G401.6 (cell line): Measurements from ENCODE around the gene SPEM2.

Source experiments
- FAIRE-seq: peaks from 2 replicates; lab custom pipeline; 2012; peaks lifted over from hg19 to GRCh38; lab: Jason Lieb, UNC

SPEM2 gene

DNA sequence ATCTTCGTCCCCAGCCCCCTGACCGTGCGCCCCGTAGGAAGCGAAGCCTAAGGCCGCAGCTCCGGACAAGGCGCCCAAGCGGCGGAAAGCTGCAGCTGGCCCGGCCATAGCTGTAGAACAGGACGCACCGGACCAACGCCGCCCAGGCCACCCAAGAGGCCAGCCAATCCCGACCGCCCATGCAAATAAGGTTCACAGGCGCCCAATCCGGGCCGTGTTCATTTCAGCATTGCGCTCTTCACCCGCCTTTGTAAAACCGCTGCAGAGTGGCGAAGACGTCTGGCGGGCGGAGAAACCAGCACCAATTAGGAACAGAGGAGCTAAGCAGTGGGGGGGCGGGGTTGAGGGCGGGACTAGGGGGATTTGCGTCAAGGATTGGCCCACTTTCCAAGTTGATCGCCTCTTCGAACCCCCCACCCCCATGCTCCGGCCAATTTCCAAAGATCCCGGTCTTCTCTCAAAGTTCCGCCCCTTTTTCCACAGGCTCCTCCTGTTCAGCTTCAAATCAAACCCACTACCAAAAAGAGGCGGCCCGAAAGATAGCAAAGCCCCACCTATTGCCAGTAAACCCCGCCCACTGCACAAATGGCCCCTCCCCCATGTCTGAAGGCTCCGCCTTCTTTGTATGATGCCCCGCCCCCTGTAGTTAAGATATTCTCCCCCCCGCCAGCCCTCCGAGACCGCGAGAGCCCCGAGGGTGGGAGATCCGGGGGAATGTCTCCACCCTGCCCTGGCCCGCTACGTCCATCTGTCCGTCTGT, 21.3 kb upstream of the SPEM2 start, which contains the start of gene TMEM256:
Gene TMEM256, minus strand, starts transcription at position 121 of the 760 bp plus-strand sequence. Its CDS starts 13 bp downstream, at position 108.
- peak; percentile 99 for FAIRE-seq

GRCh38 chr17:7404737-7405349, 20.6 kb upstream of the SPEM2 start:
- FAIRE-seq, result no peak

GRCh38 chr17:7405350-7406234, 19.8 kb upstream of the SPEM2 start:
- no peak for FAIRE-seq

GRCh38 chr17:7406235-7406825, 19.1 kb upstream of the SPEM2 start:
- no peak for FAIRE-seq

GRCh38 chr17:7407082-7407481, 18.3 kb upstream of the SPEM2 start:
- no peak for FAIRE-seq

GRCh38 chr17:7407485-7408251, 17.7 kb upstream of the SPEM2 start, which contains the start of gene NLGN2:
NLGN2 (plus strand) TSS chr17:7407845; CDS start chr17:7408256, 411 bp downstream.
- FAIRE-seq, result no peak

DNA sequence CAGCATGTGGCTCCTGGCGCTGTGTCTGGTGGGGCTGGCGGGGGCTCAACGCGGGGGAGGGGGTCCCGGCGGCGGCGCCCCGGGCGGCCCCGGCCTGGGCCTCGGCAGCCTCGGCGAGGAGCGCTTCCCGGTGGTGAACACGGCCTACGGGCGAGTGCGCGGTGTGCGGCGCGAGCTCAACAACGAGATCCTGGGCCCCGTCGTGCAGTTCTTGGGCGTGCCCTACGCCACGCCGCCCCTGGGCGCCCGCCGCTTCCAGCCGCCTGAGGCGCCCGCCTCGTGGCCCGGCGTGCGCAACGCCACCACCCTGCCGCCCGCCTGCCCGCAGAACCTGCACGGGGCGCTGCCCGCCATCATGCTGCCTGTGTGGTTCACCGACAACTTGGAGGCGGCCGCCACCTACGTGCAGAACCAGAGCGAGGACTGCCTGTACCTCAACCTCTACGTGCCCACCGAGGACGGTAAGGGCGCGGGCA, 17.1 kb upstream of the SPEM2 start:
- FAIRE-seq, result no peak

DNA sequence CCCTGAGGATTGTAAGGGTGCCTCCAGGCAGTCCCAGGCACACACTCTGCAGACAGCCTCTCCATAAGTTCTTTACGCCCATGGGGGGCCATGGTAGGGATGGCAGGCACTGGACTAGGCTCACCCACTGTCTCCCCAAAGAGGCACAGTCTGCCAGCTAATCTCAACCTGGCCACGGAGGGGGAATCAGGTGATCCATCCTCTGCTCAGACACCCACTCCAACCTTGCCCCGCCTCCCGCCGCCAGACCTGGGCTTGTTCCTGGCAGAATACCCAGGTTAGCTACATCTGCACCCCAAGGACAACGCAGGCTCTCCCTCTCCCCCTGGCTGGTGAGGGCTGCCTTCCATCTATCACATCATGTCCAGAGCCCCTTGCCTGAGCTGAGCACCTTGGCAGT, 16.6 kb upstream of the SPEM2 start:
- FAIRE-seq, result no peak

DNA sequence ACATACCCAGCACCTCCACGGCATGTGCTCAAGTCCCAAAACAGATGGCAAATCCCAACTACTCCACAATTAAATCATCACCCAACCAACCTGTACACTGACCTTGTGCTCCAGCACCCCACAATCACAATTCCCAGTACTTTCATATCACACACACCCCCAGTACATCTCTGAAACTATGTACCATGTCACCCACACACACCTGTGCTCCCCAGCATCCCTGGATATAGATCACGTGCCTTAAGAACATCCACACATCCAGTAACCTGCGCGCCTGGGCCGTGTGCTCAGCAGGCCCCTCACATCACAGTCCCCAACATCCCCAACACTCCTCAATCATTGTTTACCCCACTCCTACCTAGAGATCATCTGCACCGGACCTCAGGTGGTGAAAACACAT, 15.7 kb upstream of the SPEM2 start:
- FAIRE-seq, result no peak

- FAIRE-seq, result no peak
Observed at GRCh38 chr17:7410634-7411426, 14.6 kb upstream of the SPEM2 start.

DNA sequence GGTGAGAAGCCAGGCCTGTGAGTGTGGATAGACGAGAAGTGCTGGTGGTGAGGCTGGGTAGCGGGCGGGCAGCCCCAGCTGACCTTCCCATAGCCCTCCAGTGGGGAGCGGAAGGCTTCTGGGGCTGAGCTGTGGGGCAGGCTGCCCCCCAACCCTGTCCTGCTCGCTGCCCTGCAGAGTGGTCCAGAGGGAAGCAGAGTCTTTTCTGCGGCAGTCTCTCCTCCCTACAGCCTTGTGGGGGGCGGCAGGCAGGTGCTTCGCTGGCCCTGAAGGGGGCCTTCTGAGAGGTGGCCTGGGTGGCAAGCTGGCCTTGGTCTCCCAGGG, 14.0 kb upstream of the SPEM2 start:
- FAIRE-seq, result no peak

- FAIRE-seq, result no peak
Observed at GRCh38 chr17:7413346-7413985, 11.9 kb upstream of the SPEM2 start.

DNA sequence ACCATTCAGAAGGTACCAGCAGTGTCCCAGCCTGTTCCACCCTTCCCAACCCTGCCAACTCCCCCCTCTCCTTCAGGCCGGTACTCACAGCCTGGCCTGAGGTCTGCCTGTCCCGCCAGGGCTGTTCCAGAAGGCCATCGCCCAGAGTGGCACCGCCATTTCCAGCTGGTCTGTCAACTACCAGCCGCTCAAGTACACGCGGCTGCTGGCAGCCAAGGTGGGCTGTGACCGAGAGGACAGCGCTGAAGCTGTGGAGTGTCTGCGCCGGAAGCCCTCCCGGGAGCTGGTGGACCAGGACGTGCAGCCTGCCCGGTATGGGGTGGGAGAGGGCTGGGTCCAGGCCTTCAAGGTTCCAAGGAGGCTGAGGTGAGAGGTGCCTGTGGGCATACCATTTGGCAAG, 10.6 kb upstream of the SPEM2 start:
- no peak for FAIRE-seq

DNA sequence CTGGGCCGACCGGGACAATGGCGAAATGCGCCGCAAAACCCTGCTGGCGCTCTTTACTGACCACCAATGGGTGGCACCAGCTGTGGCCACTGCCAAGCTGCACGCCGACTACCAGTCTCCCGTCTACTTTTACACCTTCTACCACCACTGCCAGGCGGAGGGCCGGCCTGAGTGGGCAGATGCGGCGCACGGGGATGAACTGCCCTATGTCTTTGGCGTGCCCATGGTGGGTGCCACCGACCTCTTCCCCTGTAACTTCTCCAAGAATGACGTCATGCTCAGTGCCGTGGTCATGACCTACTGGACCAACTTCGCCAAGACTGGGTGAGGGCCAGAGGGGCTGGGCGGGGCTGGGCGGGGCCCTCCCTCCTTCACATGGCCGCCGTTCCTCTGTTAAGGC, 9.6 kb upstream of the SPEM2 start:
- no peak for FAIRE-seq

DNA sequence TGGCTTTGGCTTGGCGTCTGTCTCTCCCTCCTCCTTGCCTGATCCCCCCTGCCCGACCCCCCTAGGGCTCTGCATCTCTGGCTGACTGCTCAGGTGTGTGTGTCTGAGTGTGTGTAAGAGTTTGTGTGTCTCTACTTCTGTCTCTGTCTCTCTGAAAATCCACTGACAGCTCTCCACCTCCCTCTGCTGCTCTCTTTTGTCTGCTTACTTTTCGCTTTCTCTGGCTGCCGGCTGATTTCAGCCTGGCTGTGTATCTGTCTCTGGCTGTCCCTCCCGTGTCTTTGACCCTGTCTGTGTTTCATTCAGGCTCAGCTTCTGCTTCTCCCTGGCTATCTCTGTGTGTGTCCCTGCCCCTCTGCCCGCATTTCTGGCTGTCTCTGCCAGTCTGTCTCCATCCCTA, 9.1 kb upstream of the SPEM2 start:
- no peak for FAIRE-seq

- FAIRE-seq, result no peak
Observed at GRCh38 chr17:7417056-7417655, 8.3 kb upstream of the SPEM2 start.

DNA sequence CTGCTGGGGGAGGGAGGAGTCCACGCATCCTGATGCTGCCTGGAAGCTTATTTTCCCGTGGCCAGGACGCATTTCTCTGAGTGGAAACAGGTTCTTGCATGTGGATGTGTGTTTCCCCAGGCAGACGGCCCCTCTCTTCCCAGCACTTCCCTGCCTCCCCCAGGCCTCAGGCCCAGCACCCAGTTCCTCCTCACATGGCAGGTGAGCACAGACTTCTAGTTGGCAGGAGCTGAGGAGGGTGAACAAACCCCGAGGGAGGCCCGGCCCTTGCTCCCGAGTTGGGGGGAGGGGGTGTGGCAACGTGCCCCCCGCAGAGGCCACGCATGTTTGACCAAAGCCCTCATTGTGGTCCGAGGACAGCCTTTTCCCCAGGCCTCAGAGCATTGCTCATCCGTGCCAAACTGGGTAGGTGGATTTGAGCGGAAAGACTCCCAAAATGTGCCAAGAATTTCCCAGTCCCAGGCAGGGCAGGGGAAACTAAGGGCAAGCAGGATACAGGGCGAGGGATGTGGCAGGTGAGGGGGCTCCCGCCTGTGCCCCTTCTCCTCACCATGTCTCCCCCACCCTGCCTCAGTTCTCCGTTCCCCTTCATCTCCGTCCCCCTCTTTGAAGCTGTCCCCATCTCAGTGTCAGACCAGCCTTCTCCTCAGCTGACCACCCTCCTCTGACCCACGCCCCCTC, 6.8 kb upstream of the SPEM2 start:
- no peak for FAIRE-seq

GRCh38 chr17:7419819-7420610, 5.4 kb upstream of the SPEM2 start, which contains the start of gene SPEM1:
SPEM1 (plus strand) TSS chr17:7420324; CDS start chr17:7420385, 61 bp downstream.
- no peak for FAIRE-seq
